ENCODE data around the gene OR51D1. TPM values are rescaled to one million over a fixed set of nuclear protein-coding genes. Genes with fewer than 3 reads are reported as not detected.

Gene OR51D1
- total RNA-seq, 8 experiments from 2014 or later, result 0.05 to 0.52 (median 0.13) TPM; not detected in 3

DNA sequence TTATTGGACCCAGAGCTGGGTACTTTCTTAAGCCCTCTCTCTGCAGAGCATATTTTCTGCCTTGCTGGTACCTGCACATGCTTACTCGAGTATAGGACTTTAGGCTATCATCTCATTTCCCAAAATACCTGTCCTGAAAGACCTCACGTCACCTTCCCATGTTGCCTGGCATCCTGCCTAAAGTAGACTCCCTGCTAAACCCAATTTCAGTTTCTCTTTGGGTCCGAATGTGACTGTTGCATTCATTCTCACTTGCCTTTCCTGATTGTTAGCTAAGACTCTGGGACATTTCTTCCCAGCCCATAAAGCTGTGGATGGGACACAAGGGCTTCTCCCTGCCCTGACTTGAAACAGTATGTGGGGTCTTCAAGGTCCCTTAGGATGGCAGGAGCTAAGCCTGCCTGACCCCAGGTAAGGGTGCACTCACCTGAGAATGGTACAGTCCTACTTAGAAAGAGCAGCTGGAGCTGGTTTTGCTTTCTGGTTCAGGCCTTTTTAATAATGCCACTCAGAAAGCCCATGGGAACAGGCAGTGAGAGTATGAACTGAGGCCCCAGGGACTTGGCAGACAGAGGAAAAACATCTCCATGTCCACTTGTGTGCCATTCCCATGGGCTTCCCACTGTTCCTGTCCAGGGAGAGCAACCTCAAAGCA, 47.5 kb downstream of the OR51D1 start:
- Histone ChIP-seq H3K27ac (no peak overlapping the region), H3K4me3 (no peak overlapping the region), H3K4me1 (replicated peaks in 1 of 2) (no peaks in the 10 kb centered on the region)
- in situ Hi-C loops (cut with MboI; ENCODE audit: low pct_unique_long_range_greater_than_20kb in 2 of 9, low sequenced_read_pairs in 9 of 9, unreplicated experiment in 9 of 9), result no loop called here
- ATAC-seq (replicated peaks in 6 of 8), result no peak
- WGBS, 10 experiments, result 0 to 90% (median 61%) methylated on average over 1 to 3 of the region's 3 CpGs; no CpG with 5 or more reads in 1 of the 10 experiments

Other genes starting within 250 kb of the OR51D1 start
- 10 to 100 TPM in 4 of 8 experiments, 1 to 10 TPM in 4; 1.8 to 41.9 (median 7.4) TPM for gene TRIM21, start 243.8 kb upstream of the OR51D1 start, total RNA-seq
- 1 to 10 TPM in 1 of 8 experiments, under 1 TPM in 3, not detected in 4; 0.17 to 1.1 (median 0.57) TPM for gene OR52K2, start 188.2 kb upstream of the OR51D1 start, total RNA-seq
- 1 to 10 TPM in 1 of 8 experiments, under 1 TPM in 5, not detected in 2; 0.08 to 1.6 (median 0.19) TPM for gene OR52K1, start 154.8 kb upstream of the OR51D1 start, total RNA-seq
- gene OR52M1, start 92.3 kb upstream of the OR51D1 start, total RNA-seq, result under 1 TPM in 3 of 8 experiments, not detected in 5; 0.36 to 0.66 (median 0.52) TPM
- under 1 TPM; 0.05 to 0.52 (median 0.14) TPM for gene OR52I2, start 55.7 kb upstream of the OR51D1 start, total RNA-seq
- gene OR52I1, start 43.4 kb upstream of the OR51D1 start, total RNA-seq, result under 1 TPM; 0.16 to 0.94 (median 0.40) TPM
- gene TRIM68, start 29.2 kb upstream of the OR51D1 start, total RNA-seq, result 10 to 100 TPM in 4 of 8 experiments, 1 to 10 TPM in 4; 7.9 to 16.6 (median 10.1) TPM
- gene OR51E1, start 6.5 kb downstream of the OR51D1 start, total RNA-seq, result under 1 TPM in 4 of 8 experiments, not detected in 4; 0.05 to 0.19 (median 0.13) TPM
- gene OR51E2, start 60.4 kb downstream of the OR51D1 start, total RNA-seq, result 10 to 100 TPM in 1 of 8 experiments, 1 to 10 TPM in 2, under 1 TPM in 2, not detected in 3; 0.36 to 25.3 (median 1.3) TPM
- gene MMP26, start 67.3 kb downstream of the OR51D1 start, total RNA-seq, result under 1 TPM in 1 of 8 experiments, not detected in 7; 0.38 TPM
- gene OR51F1, start 132.5 kb downstream of the OR51D1 start, total RNA-seq, result 1 to 10 TPM in 2 of 8 experiments, under 1 TPM in 1, not detected in 5; 0.61 to 1.7 (median 1.1) TPM
- gene OR52R1, start 166.9 kb downstream of the OR51D1 start, total RNA-seq, result 1 to 10 TPM in 1 of 8 experiments, under 1 TPM in 3, not detected in 4; 0.23 to 1.5 (median 0.73) TPM
- 1 to 10 TPM in 3 of 8 experiments, under 1 TPM in 2, not detected in 3; 0.21 to 2.2 (median 1.2) TPM for gene OR51F2, start 183.8 kb downstream of the OR51D1 start, total RNA-seq
- gene OR51S1, start 211.7 kb downstream of the OR51D1 start, total RNA-seq, result under 1 TPM in 5 of 8 experiments, not detected in 3; 0.17 to 0.99 (median 0.31) TPM
- 1 to 10 TPM in 2 of 8 experiments, under 1 TPM in 1, not detected in 5; 0.31 to 1.3 (median 1.0) TPM for gene OR51T1, start 244.4 kb downstream of the OR51D1 start, total RNA-seq

All from motor neuron (in vitro differentiated cells).